BLaER1 treated with 17β-estradiol and CSF1 and Interleukin-3, amounts not matched to agents 10 nM and 100 nM (cell line): ENCODE results near the gene SEMA6B.
"Not testable (repeated sequence)": the region's sequence is repeated elsewhere in the genome, so short reads cannot be mapped to it uniquely, and the experiment has no call there.

Source experiments
- H3K27ac ChIP-seq, 11 experiments: shearing (Covaris generic); formaldehyde crosslinking; 2 replicates each; pipeline ENCODE4 v1.8.1; 2022
- H3K27me3 ChIP-seq, 11 experiments: shearing (Covaris generic); formaldehyde crosslinking; 2 replicates each; pipeline ENCODE4 v1.8.1; 2022
- H3K36me3 ChIP-seq, 11 experiments: shearing (Covaris generic); formaldehyde crosslinking; 2 replicates each; pipeline ENCODE4 v1.8.1; 2022
- H3K4me1 ChIP-seq, 10 experiments: shearing (Covaris generic); formaldehyde crosslinking; 2 replicates each; pipeline ENCODE4 v1.8.1; 2022
- H3K4me2 ChIP-seq, 11 experiments: shearing (Covaris generic); formaldehyde crosslinking; 2 replicates each; pipeline ENCODE4 v1.8.1; 2022
- H3K4me3 ChIP-seq, 10 experiments: shearing (Covaris generic); formaldehyde crosslinking; 2 replicates each; pipeline ENCODE4 v1.8.1; 2022
- H3K9ac ChIP-seq, 11 experiments: shearing (Covaris generic); formaldehyde crosslinking; 2 replicates each; pipeline ENCODE4 v1.8.1; 2022
- H3K9me3 ChIP-seq, 11 experiments: shearing (Covaris generic); formaldehyde crosslinking; replicated peaks in 1 of 11; 2 replicates each; pipeline ENCODE4 v1.8.1; 2022
- H4K20me1 ChIP-seq, 11 experiments: shearing (Covaris generic); formaldehyde crosslinking; 2 replicates each; pipeline ENCODE4 v1.8.1; 2022
- Cebpa-rat ChIP-seq, 11 experiments: shearing (Covaris generic); IDR thresholded peaks; 2 replicates each; pipeline ENCODE4 v1.8.1; 2022

Gene SEMA6B

DNA sequence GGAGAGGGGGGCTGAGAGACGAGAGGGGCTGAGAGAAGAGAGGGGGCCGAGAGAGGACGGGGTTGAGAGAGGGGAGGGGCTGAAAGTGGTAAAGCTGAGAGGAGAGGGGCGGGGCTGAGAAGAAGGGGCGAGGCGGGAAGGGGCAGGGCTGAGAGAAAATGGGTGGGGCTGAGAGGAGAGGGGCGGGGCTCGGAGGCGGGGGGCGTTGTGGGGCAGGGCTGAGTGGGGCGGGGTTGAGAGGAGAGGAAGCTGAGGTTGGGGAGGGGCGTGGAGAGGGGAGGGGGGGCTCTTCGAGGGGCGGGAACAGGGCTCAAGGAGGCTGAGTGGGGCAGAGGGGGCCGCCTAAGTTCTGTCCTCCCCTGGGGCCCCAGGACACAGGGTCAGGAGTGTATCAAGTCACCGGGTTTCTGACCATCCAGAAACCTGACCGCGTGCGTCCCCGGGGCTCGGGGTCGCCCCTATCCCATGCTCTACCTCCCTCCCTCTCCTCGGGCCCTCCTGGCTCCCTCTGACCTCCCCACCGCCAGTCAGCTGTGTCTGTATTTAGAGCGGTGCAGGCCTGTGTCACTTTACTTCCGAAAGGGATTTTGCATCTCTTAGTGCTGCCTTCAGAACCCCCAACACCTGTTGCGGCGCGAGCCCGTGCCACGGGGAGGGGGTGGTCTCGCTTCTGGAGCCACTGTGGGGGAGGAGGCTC, 38.6 kb upstream of the SEMA6B start:
- TF ChIP-seq Cebpa-rat (IDR thresholded peaks at IDR 0.05) = no peak
- Histone ChIP-seq H3K9ac (peak overlapping the region; percentile 50 to 74 (median 66); a peak in 19 of 22 replicates), H3K9me3 (no peaks in the 10 kb centered on the region), H3K27me3 (no peaks in the 10 kb centered on the region), H3K27ac (peak overlapping the region in 9 of 11 experiments; percentile 47 to 67 (median 53); a peak in 14 of 22 replicates), H3K4me3 (peak overlapping the region; percentile 40 to 68 (median 55); a peak in 19 of 20 replicates), H4K20me1 (no peaks in the 10 kb centered on the region), H3K4me1 (peaks cover 5 to 32% (median 15%) of the 10 kb centered on the region in 10 experiments; a peak in 17 of 20 replicates), H3K36me3 (no peaks in the 10 kb centered on the region), H3K4me2 (peak overlapping the region; percentile 89 to 97 (median 93))

DNA sequence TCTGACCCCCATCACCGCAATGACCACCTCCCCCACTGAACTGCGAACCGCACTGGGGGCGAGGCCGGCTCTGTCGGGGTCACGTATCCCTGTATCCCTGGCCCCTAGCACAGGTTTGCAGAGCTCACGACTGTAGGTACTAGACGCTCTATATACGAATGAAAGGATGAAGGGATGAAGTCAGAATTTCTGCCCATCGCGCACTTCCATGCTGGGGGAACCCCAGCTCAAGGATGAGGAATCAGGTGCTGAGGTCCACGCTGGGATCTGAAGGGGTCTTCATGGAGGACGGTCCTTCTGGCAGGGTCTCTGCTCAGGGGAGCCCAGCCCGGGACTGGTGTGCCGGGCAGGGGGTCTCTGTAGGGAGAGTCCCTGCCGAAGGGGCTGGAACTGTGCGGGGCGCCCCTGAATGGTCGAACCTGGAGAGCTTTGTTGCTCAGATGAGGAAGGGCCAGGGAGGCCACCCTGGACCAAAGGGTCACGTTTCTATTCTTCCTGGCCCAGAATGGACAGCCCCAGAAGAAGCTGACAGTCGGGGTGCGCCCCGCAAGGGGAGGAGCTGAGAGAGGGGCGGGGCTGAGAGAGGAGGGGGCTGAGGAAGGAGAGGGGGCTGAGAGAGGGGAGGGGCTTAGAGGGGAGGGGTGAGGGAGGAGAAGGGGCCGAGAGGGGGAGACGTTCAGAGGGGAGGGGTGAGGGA, 37.9 kb upstream of the SEMA6B start:
- Histone ChIP-seq H3K9me3 (no peaks in the 10 kb centered on the region), H3K4me3 (peak overlapping the region in 6 of 10 experiments; percentile 20 to 61 (median 39); a peak in 7 of 20 replicates), H3K9ac (peak overlapping the region in 2 of 11 experiments; percentile 18 to 23; a peak in 1 of 22 replicates), H3K27ac (no peak overlapping the region), H4K20me1 (no peaks in the 10 kb centered on the region), H3K4me1 (peaks cover 5 to 39% (median 21%) of the 10 kb centered on the region in 10 experiments; a peak in 17 of 20 replicates), H3K27me3 (no peaks in the 10 kb centered on the region), H3K4me2 (peak overlapping the region; percentile 49 to 84 (median 74); a peak in 20 of 22 replicates), H3K36me3 (no peaks in the 10 kb centered on the region)
- no peak for TF ChIP-seq Cebpa-rat (IDR thresholded peaks at IDR 0.05)

DNA sequence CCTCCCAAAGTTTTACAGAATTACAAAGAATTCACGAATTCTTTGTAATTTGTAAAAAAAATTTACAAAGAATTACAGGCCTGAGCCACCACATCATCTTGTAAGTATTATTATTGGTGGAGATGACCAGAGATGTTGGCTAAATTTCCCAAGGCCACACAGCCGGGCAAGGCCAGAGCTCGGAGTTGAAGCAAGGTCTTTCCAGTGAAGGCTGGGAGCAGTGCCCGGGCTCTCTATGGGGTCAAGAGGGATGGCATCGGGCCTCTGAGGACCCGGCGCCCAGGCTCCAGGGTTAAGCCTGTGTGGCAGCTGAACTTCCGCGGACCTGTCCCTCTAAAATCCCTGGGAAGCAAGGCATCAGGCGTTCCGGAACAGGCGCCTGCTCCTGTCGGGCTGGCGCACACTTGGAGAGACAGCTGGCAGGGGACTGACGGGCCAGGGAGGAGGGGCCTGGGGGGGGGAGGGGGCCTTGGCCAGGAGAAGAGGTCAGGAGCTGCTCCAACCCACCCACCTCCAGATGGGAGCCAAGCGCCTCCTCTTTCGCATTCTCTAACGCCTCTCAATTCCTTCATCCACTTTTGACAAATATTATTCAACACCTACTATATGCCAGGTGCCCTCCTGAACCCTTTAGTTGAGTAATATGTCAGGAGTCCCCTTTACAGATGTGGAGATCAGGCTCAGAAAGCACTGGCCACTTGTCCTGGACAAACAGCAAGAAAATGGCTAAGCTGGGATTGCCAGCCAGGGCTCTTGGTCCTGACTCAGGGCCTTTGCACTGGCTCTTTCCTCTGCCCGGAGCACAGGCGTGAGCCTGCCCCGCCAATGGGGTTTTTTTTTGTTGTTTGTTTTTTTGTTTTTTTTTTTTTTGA, 36.8 kb upstream of the SEMA6B start:
- no peaks in the 10 kb centered on the region for H4K20me1 ChIP-seq

DNA sequence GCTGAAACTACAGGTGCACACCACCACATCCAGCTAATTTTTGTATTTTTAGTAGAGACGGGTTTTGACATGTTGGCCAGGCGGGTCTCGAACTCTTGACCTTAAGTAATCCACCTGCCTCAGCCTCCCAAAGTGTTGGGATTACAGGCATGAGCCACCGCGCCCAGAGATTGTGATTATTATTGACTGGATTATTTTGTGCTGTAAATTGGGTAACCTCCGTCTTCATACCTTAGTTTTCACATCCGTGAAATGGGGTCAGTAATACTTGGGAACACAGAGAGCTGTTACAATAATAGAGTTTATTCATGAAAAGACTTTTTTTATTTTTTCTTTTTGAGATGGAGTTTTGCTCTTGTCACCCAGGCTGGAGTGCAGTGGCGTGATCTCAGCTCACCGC, 35.7 kb upstream of the SEMA6B start:
- not testable (repeated sequence) for H3K9me3 ChIP-seq, H3K27me3 ChIP-seq, H3K4me3 ChIP-seq, H3K9ac ChIP-seq, H3K4me2 ChIP-seq, H4K20me1 ChIP-seq, H3K27ac ChIP-seq, H3K36me3 ChIP-seq
- H3K4me1 ChIP-seq = peaks cover 5 to 48% (median 24%) of the 10 kb centered on the region in 10 experiments; a peak in 17 of 20 replicates

More for the DNA sequence above, 36.8 kb upstream of the SEMA6B start:
- TF ChIP-seq Cebpa-rat (IDR thresholded peaks at IDR 0.05) = no peak
- H3K4me2 ChIP-seq = no peak overlapping the region
- no peak overlapping the region for H3K27ac ChIP-seq
- H3K4me3 ChIP-seq = no peak overlapping the region
- no peaks in the 10 kb centered on the region for H3K9me3 ChIP-seq
- no peak overlapping the region for H3K9ac ChIP-seq
- no peaks in the 10 kb centered on the region for H3K27me3 ChIP-seq
- H3K4me1 ChIP-seq = peaks cover 5 to 44% (median 23%) of the 10 kb centered on the region in 10 experiments; a peak in 17 of 20 replicates
- no peaks in the 10 kb centered on the region for H3K36me3 ChIP-seq

DNA sequence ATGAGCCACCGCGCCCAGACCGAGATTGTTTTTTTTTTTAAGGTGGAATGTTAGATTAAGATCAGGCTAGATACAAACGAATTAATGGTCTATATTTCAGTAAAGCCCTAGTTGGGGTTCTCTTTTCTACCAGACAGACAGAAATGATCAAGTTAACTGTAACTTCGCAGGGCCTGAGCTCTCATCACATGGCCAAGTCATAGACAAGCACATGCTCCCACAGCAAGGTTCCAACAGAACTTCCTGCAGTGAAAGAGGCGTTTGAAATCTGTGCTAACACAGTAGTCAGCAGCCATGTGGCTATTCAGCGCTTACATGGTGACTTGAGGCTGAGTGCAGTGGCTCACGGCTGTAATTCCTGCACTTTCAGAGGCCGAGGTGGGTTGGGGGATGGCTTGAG, 34.7 kb upstream of the SEMA6B start:
- no peak for TF ChIP-seq Cebpa-rat (IDR thresholded peaks at IDR 0.05)
- no peaks in the 10 kb centered on the region for H3K36me3 ChIP-seq
- H3K27me3 ChIP-seq = no peaks in the 10 kb centered on the region
- peaks cover 5 to 48% (median 24%) of the 10 kb centered on the region in 10 experiments; a peak in 17 of 20 replicates for H3K4me1 ChIP-seq
- peak overlapping the region in 2 of 11 experiments; percentile 40 to 44; a peak in 4 of 22 replicates for H3K27ac ChIP-seq
- peak overlapping the region in 4 of 11 experiments; percentile 2 to 53 (median 29); a peak in 7 of 22 replicates for H3K4me2 ChIP-seq
- no peaks in the 10 kb centered on the region for H4K20me1 ChIP-seq
- peak overlapping the region in 1 of 11 experiments; percentile 9; a peak in 1 of 22 replicates for H3K9ac ChIP-seq
- H3K4me3 ChIP-seq = no peak overlapping the region
- H3K9me3 ChIP-seq = no peaks in the 10 kb centered on the region

DNA sequence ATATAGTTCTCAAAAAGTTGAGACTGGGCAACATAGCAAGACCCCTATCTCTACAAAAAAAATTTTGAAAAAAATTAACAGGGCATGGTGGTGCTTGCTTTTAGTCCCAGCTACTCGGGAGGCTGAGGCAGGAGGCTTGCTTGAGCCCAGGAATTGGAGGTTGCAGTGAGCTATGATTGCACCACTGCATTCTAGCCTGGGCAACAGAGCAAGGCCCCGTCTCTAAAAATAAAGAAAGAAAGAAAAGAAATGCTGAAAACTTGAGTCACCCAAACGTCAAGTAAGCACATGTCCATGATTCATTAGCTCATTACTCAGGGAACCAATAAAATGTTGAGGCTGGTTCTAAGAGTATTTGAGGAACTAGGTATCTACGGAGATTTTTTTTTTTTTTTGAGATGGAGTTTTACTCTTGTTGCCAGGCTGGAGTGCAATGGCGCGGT, 33.9 kb upstream of the SEMA6B start:
- H3K4me3 ChIP-seq = no peak overlapping the region
- no peak for TF ChIP-seq Cebpa-rat (IDR thresholded peaks at IDR 0.05)
- no peaks in the 10 kb centered on the region for H4K20me1 ChIP-seq
- H3K4me2 ChIP-seq = peak overlapping the region in 4 of 11 experiments; percentile 10 to 53 (median 40); a peak in 5 of 22 replicates
- peak overlapping the region in 2 of 11 experiments; percentile 44 to 49; a peak in 4 of 22 replicates for H3K27ac ChIP-seq
- no peak overlapping the region for H3K9ac ChIP-seq
- H3K9me3 ChIP-seq = no peaks in the 10 kb centered on the region
- H3K27me3 ChIP-seq = no peaks in the 10 kb centered on the region
- no peaks in the 10 kb centered on the region for H3K36me3 ChIP-seq
- H3K4me1 ChIP-seq = peaks cover 5 to 42% (median 24%) of the 10 kb centered on the region in 10 experiments; a peak in 17 of 20 replicates

DNA sequence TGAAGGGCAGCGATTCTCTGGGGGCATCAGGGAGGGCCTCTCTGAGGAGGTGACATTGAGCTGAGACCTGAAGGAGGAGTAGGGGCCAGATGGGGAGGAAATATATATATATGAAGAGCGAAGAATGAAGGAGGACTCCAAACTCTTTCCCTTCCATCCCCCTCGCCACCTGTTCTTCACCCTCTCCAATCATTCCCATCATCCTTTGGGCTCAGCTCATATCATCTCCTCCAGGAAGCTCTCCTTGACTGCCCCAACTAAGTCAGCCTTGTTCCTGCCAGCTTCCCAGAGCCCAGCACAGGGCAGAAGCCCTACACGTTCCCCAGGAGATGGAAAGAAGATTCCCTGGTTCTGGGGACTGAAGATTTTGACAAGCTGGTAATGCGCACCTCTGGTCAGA, 33.0 kb upstream of the SEMA6B start:
- Histone ChIP-seq H3K27ac (no peak overlapping the region), H3K9ac (no peak overlapping the region), H3K4me1 (peaks cover 4 to 37% (median 21%) of the 10 kb centered on the region in 10 experiments; a peak in 16 of 20 replicates), H3K27me3 (no peaks in the 10 kb centered on the region), H3K36me3 (no peaks in the 10 kb centered on the region), H3K4me3 (no peak overlapping the region), H3K9me3 (no peaks in the 10 kb centered on the region), H3K4me2 (peak overlapping the region in 3 of 11 experiments; percentile 10 to 44 (median 35); a peak in 5 of 22 replicates), H4K20me1 (no peaks in the 10 kb centered on the region)
- no peak for TF ChIP-seq Cebpa-rat (IDR thresholded peaks at IDR 0.05)

DNA sequence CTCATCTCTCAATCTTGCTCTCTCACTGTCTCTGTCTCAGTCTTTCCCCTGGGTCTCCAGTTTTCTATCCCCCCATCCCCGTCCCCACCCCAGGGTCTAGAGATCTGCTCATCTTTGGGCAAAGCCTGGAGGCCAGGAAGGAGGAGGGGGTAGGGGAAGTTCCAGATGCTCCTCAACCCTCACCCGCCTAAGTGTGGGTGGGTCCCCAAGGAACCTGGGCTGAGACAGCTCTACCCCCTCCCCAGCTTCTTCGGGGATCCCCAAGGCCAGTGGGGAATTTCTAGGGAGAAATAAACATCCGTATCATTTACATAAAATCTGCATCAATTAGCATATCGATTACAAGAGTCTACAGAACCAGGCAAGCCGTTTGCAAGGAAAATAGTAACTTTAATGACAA, 31.8 kb upstream of the SEMA6B start:
- no peaks in the 10 kb centered on the region for H4K20me1 ChIP-seq
- TF ChIP-seq Cebpa-rat (IDR thresholded peaks at IDR 0.05) = no peak
- H3K9me3 ChIP-seq = no peaks in the 10 kb centered on the region
- no peaks in the 10 kb centered on the region for H3K36me3 ChIP-seq
- no peak overlapping the region for H3K4me3 ChIP-seq
- no peak overlapping the region for H3K9ac ChIP-seq
- no peak overlapping the region for H3K27ac ChIP-seq
- no peaks in the 10 kb centered on the region for H3K27me3 ChIP-seq
- H3K4me2 ChIP-seq = peak overlapping the region in 2 of 11 experiments; percentile 11 to 41; a peak in 3 of 22 replicates
- peaks cover 0 to 32% (median 16%) of the 10 kb centered on the region in 10 experiments; a peak in 14 of 20 replicates for H3K4me1 ChIP-seq
